Measurements from ENCODE around the gene ATP2A1. TPM values are rescaled to one million over a fixed set of nuclear protein-coding genes. Genes with fewer than 3 reads are reported as not detected.

ATP2A1 gene
- total and polyA plus RNA-seq, 2 donors from 2014 or later: 0.25 to 0.47 TPM

GRCh38 chr16:28935924-28936783 lies 57.9 kb downstream of the ATP2A1 start:
- Histone ChIP-seq H3K36me3 (ENCODE audit: control insufficient read depth in 2 of 3, insufficient read depth in 3 of 3, low read length in 3 of 3) (no peaks in the 10 kb centered on the region), H3K27ac (ENCODE audit: low read depth in 2 of 2, low read length in 2 of 2) (no peak overlapping the region), H3K27me3 (ENCODE audit: control insufficient read depth, insufficient read depth, low read length) (no peaks in the 10 kb centered on the region), H3K9me3 (ENCODE audit: control insufficient read depth in 2 of 3, insufficient read depth in 1 of 3, low read length in 3 of 3) (no peaks in the 10 kb centered on the region), H3K4me1 (ENCODE audit: control insufficient read depth in 2 of 3, insufficient read depth in 2 of 3, low read depth in 1 of 3, low read length in 3 of 3) (no peaks in the 10 kb centered on the region), H3K9ac (ENCODE audit: low read length in 3 of 3) (peak overlapping the region in 1 of 3 donors; percentile 20), H3K4me3 (ENCODE audit: low read length in 3 of 3) (peak overlapping the region in 2 of 3 donors; percentile 21)
- intact Hi-C loops (cut with DNase I): no loop called here
- TF ChIP-seq, protein P1, sequence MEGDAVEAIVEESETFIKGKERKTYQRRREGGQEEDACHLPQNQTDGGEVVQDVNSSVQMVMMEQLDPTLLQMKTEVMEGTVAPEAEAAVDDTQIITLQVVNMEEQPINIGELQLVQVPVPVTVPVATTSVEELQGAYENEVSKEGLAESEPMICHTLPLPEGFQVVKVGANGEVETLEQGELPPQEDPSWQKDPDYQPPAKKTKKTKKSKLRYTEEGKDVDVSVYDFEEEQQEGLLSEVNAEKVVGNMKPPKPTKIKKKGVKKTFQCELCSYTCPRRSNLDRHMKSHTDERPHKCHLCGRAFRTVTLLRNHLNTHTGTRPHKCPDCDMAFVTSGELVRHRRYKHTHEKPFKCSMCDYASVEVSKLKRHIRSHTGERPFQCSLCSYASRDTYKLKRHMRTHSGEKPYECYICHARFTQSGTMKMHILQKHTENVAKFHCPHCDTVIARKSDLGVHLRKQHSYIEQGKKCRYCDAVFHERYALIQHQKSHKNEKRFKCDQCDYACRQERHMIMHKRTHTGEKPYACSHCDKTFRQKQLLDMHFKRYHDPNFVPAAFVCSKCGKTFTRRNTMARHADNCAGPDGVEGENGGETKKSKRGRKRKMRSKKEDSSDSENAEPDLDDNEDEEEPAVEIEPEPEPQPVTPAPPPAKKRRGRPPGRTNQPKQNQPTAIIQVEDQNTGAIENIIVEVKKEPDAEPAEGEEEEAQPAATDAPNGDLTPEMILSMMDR (IDR thresholded peaks at IDR 0.05; ENCODE audit: borderline replicate concordance, extremely low read depth, insufficient read depth): no peak
- no peak for FAIRE-seq
- DNase-seq: peak; percentile 80 to 92 (median 84)

- H3K36me3 ChIP-seq (ENCODE audit: control insufficient read depth in 2 of 3, insufficient read depth in 3 of 3, low read length in 3 of 3): no peaks in the 10 kb centered on the region
- H3K9me3 ChIP-seq (ENCODE audit: control insufficient read depth in 2 of 3, insufficient read depth in 1 of 3, low read length in 3 of 3): no peaks in the 10 kb centered on the region
- H3K27ac ChIP-seq (ENCODE audit: low read depth in 2 of 2, low read length in 2 of 2): no peak overlapping the region
- TF ChIP-seq, protein P1 (IDR thresholded peaks at IDR 0.05; ENCODE audit: borderline replicate concordance, extremely low read depth, insufficient read depth): no peak
- intact Hi-C loops (cut with DNase I): no loop called here
- no peak overlapping the region for H3K4me3 ChIP-seq (ENCODE audit: low read length in 3 of 3)
- H3K27me3 ChIP-seq (ENCODE audit: control insufficient read depth, insufficient read depth, low read length): no peaks in the 10 kb centered on the region
- no peak overlapping the region for H3K9ac ChIP-seq (ENCODE audit: low read length in 3 of 3)
- no peaks in the 10 kb centered on the region for H3K4me1 ChIP-seq (ENCODE audit: control insufficient read depth in 2 of 3, insufficient read depth in 2 of 3, low read depth in 1 of 3, low read length in 3 of 3)
- no peak for FAIRE-seq
- no peak for DNase-seq
Measured at GRCh38 chr16:28936784-28937155, 58.5 kb downstream of the ATP2A1 start.

GRCh38 chr16:28937222-28937876 lies 59.1 kb downstream of the ATP2A1 start:
- TF ChIP-seq, protein P1 (IDR thresholded peaks at IDR 0.05; ENCODE audit: borderline replicate concordance, extremely low read depth, insufficient read depth): no peak
- no peak overlapping the region for H3K9ac ChIP-seq (ENCODE audit: low read length in 3 of 3)
- H3K4me3 ChIP-seq (ENCODE audit: low read length in 3 of 3): no peak overlapping the region
- DNase-seq (no peak), FAIRE-seq (no peak)
- H3K27me3 ChIP-seq (ENCODE audit: control insufficient read depth, insufficient read depth, low read length): no peaks in the 10 kb centered on the region
- H3K4me1 ChIP-seq (ENCODE audit: control insufficient read depth in 2 of 3, insufficient read depth in 2 of 3, low read depth in 1 of 3, low read length in 3 of 3): no peaks in the 10 kb centered on the region
- no peaks in the 10 kb centered on the region for H3K9me3 ChIP-seq (ENCODE audit: control insufficient read depth in 2 of 3, insufficient read depth in 1 of 3, low read length in 3 of 3)
- no peaks in the 10 kb centered on the region for H3K36me3 ChIP-seq (ENCODE audit: control insufficient read depth in 2 of 3, insufficient read depth in 3 of 3, low read length in 3 of 3)
- no peak overlapping the region for H3K27ac ChIP-seq (ENCODE audit: low read depth in 2 of 2, low read length in 2 of 2)
- intact Hi-C loops (cut with DNase I): no loop called here
